Measurements from ENCODE around the gene SLC25A43.

SLC25A43 gene

DNA sequence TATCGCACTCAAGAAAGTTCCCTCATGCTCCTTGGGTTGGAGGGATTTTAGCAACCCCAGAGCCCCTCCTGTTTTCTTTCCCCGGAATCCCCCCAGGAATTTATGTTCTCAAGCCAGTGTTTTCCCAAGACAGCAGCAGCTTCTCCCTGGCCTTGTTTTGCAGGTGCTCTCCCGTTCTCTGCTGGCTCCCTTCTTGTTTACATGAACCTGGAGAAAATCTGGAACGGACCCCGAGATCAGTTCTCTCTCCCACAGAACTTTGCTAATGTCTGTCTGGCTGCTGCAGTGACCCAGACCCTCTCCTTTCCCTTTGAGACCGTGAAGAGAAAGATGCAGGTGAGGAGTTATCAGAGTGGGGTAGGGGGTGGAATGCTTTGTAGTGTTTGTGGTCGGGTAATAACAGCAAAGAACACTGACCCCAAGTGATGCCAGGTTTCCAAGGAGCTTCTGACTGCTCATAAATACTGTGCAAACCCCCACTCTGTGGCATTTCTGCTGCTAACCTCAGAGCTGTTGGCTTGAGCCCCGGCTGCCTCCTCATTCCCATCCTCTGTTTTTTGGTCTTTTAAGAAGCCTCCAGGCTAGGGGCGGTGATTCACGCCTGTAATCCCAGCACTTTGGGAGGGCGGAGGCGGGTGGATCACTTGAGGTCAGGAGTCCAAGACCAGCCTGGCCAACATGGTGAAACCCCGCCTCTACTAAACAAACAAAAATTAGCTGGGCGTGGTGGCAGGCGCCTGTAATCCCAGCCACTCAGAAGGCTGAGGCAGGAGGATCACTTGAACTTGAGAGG is 11.1 kb downstream of the SLC25A43 start:
- DNase-seq (ENCODE audit: low read depth in 1 of 2, low spot score in 1 of 2) = no peak
- H3K27me3 ChIP-seq (ENCODE audit: insufficient read depth, poor library complexity, severe bottlenecking) = no peaks in the 10 kb centered on the region
- H3K27ac ChIP-seq (replicated peaks) = no peak overlapping the region
- TF ChIP-seq, protein P1, sequence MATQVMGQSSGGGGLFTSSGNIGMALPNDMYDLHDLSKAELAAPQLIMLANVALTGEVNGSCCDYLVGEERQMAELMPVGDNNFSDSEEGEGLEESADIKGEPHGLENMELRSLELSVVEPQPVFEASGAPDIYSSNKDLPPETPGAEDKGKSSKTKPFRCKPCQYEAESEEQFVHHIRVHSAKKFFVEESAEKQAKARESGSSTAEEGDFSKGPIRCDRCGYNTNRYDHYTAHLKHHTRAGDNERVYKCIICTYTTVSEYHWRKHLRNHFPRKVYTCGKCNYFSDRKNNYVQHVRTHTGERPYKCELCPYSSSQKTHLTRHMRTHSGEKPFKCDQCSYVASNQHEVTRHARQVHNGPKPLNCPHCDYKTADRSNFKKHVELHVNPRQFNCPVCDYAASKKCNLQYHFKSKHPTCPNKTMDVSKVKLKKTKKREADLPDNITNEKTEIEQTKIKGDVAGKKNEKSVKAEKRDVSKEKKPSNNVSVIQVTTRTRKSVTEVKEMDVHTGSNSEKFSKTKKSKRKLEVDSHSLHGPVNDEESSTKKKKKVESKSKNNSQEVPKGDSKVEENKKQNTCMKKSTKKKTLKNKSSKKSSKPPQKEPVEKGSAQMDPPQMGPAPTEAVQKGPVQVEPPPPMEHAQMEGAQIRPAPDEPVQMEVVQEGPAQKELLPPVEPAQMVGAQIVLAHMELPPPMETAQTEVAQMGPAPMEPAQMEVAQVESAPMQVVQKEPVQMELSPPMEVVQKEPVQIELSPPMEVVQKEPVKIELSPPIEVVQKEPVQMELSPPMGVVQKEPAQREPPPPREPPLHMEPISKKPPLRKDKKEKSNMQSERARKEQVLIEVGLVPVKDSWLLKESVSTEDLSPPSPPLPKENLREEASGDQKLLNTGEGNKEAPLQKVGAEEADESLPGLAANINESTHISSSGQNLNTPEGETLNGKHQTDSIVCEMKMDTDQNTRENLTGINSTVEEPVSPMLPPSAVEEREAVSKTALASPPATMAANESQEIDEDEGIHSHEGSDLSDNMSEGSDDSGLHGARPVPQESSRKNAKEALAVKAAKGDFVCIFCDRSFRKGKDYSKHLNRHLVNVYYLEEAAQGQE (IDR thresholded peaks at IDR 0.05; ENCODE audit: insufficient replicate concordance, low read depth) = no peak
- no peak for TF ChIP-seq POLR2AphosphoS5 (IDR thresholded peaks at IDR 0.05; ENCODE audit: low read depth)
- no peak for TF ChIP-seq CTCF (IDR thresholded peaks at IDR 0.05; ENCODE audit: insufficient read depth, low read length)
- no peak for TF ChIP-seq GABPA (IDR thresholded peaks at IDR 0.05; ENCODE audit: low read depth)
- no peak for TF ChIP-seq SPI1 (IDR thresholded peaks at IDR 0.05; ENCODE audit: borderline replicate concordance, low read depth)
- H3K4me3 ChIP-seq (replicated peaks; ENCODE audit: insufficient read depth, low read length) = no peak overlapping the region

DNA sequence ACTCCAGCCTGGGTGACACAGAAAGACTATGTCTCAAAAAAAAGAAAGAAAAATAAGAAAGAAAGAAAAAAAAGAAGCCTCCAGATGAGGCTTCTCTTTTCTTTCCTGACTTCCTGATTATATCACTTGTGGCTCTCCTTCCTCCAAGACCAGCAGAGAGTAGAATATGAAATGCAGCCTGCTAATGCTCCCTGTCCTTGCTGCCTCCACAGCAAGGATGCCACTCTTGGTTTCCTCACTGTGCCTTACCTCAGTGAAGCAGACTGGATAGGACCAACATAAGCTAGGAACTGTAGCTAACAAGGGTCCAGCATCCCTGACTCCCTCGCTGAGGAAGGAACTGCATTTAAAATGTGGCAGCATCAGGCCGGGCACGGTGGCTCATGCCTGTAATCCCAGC is 11.7 kb downstream of the SLC25A43 start:
- Histone ChIP-seq H3K27me3 (ENCODE audit: insufficient read depth, poor library complexity, severe bottlenecking) (no peaks in the 10 kb centered on the region), H3K27ac (replicated peaks) (no peak overlapping the region), H3K4me3 (replicated peaks; ENCODE audit: insufficient read depth, low read length) (no peak overlapping the region)
- TF ChIP-seq CTCF (IDR thresholded peaks at IDR 0.05; ENCODE audit: insufficient read depth, low read length) = no peak
- TF ChIP-seq, protein P1 (IDR thresholded peaks at IDR 0.05; ENCODE audit: insufficient replicate concordance, low read depth) = no peak
- no peak for DNase-seq (ENCODE audit: low read depth in 1 of 2, low spot score in 1 of 2)

DNA sequence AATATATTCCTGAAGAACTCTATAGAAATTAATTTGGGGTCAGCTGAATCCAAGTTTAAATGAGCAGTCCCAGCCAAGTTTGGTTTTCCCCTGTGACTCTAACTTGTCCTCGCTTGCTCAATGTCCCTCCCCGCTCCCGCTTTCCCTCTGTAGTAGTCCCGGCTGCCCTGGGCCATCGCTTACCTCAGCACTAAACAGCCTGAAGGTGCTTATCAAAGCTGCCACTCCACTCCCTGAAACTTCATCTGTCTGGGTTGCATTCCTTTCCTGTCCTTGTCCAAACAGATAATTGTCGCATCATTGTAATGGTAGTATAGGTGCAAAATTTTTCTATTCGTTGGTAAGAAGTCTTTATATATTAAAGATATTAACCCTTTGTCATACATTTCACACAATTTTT is 12.8 kb downstream of the SLC25A43 start:
- no peaks in the 10 kb centered on the region for H3K27me3 ChIP-seq (ENCODE audit: insufficient read depth, poor library complexity, severe bottlenecking)
- no peak overlapping the region for H3K27ac ChIP-seq (replicated peaks)

More for the DNA sequence above, 12.8 kb downstream of the SLC25A43 start:
- TF ChIP-seq GABPA (IDR thresholded peaks at IDR 0.05; ENCODE audit: low read depth) = no peak
- TF ChIP-seq, protein P1 (IDR thresholded peaks at IDR 0.05; ENCODE audit: insufficient replicate concordance, low read depth) = no peak
- TF ChIP-seq POLR2AphosphoS5 (IDR thresholded peaks at IDR 0.05; ENCODE audit: low read depth) = no peak
- TF ChIP-seq CTCF (IDR thresholded peaks at IDR 0.05; ENCODE audit: insufficient read depth, low read length) = no peak
- TF ChIP-seq SPI1 (IDR thresholded peaks at IDR 0.05; ENCODE audit: borderline replicate concordance, low read depth) = no peak
- DNase-seq (ENCODE audit: low read depth in 1 of 2, low spot score in 1 of 2) = no peak
- no peak overlapping the region for H3K4me3 ChIP-seq (replicated peaks; ENCODE audit: insufficient read depth, low read length)
